Gastrocnemius medialis (tissue), 4 donors: ENCODE measurements around the gene CD300LD.

Source experiments
- POLR2A ChIP-seq, 2 donors: fragments of 450-650 bp; IDR thresholded peaks; one replicate each; pipeline ENCODE4 v1.6.1; 2017; ENCODE audit warnings: antibody characterized with exemption in 2 of 2, mild to moderate bottlenecking in 2 of 2, moderate library complexity in 2 of 2
- TF ChIP-seq, protein P1 (sequence below), 5 experiments: fragments of 450-650 bp in 3 of 5; fragments of 200-600 bp in 2 of 5; sonication (generic) in 2 of 5; IDR thresholded peaks in 4 of 5; conservative IDR thresholded peaks in 1 of 5; 1 replicate in 4 of 5; 2 replicates in 1 of 5; pipeline ENCODE4 v1.5.1; 2016 to 2019; ENCODE audit warnings: antibody characterized with exemption in 5 of 5, mild to moderate bottlenecking in 3 of 5, moderate library complexity in 3 of 5

DNA sequence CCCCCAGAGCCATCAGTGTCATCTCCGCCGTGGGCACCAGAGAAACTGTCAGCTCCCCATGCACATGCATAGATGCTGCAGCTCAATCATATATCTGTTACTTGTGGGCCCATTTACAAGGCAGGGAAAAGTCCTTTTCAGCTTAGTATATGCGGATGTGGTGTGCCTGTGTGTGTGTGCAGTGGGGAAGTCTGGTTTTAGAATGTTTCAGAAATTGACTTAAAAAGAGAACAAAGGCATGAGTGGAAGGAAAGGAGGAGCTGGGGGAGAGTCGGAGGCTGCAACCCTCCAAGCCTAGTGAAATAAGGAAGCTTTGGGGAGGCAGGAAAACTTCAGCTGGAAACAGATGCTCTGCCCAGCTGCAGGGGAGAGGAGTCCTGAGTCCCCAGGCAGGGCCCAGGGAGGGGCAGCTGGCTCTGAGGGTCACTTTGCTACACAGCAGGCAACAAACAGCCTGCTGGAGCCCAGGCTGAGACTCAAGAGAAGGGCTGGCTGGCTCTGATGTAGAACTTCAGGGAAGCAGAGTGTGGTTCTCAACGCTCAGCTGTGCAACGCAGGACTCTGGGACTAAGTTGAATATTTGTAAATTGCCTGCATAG, 11.1 kb upstream of the CD300LD start:
- TF ChIP-seq, protein P1, sequence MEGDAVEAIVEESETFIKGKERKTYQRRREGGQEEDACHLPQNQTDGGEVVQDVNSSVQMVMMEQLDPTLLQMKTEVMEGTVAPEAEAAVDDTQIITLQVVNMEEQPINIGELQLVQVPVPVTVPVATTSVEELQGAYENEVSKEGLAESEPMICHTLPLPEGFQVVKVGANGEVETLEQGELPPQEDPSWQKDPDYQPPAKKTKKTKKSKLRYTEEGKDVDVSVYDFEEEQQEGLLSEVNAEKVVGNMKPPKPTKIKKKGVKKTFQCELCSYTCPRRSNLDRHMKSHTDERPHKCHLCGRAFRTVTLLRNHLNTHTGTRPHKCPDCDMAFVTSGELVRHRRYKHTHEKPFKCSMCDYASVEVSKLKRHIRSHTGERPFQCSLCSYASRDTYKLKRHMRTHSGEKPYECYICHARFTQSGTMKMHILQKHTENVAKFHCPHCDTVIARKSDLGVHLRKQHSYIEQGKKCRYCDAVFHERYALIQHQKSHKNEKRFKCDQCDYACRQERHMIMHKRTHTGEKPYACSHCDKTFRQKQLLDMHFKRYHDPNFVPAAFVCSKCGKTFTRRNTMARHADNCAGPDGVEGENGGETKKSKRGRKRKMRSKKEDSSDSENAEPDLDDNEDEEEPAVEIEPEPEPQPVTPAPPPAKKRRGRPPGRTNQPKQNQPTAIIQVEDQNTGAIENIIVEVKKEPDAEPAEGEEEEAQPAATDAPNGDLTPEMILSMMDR (IDR thresholded peaks at IDR 0.05 in 4 of 5, conservative IDR thresholded peaks at IDR 0.05 in 1 of 5): no peak
- no peak for TF ChIP-seq POLR2A (IDR thresholded peaks at IDR 0.05)
